DND-41 (cell line): ENCODE measurements around the gene MFGE8.

Source experiments
- ATAC-seq: fragments of 200-7000 bp; cut with Tn5 transposase; 3 replicates; pipeline ENCODE4 v1.9.1; 2021; ENCODE audit warnings: low read depth; ENCODE audit not compliant: insufficient read depth
- DNase-seq: peaks from one replicate; pipeline ENCODE4 v3.0.0-alpha.2; 2020
- H2AFZ ChIP-seq: 2 replicates; pipeline ENCODE4 v1.6.0; 2012; ENCODE audit warnings: low read depth, low read length
- H3K27ac ChIP-seq: 2 replicates; pipeline ENCODE4 v1.5.1; 2012; ENCODE audit warnings: low read length, inconsistent platforms
- H3K27me3 ChIP-seq: fragments of 200-600 bp; sonication (generic); 2 replicates; pipeline ENCODE4 v1.6.0; 2012; ENCODE audit warnings: low read length, mild to moderate bottlenecking, inconsistent platforms; ENCODE audit not compliant: insufficient read depth, poor library complexity
- H3K36me3 ChIP-seq: 2 replicates; pipeline ENCODE4 v1.5.1; 2012; ENCODE audit warnings: low read length, inconsistent platforms; ENCODE audit not compliant: insufficient read depth
- H3K4me1 ChIP-seq: 2 replicates; pipeline ENCODE4 v1.5.1; 2012; ENCODE audit warnings: mild to moderate bottlenecking, low read length; ENCODE audit not compliant: insufficient read depth
- H3K4me2 ChIP-seq: 2 replicates; pipeline ENCODE4 v1.6.0; 2012; ENCODE audit warnings: mild to moderate bottlenecking, moderate library complexity, low read length, inconsistent platforms; ENCODE audit not compliant: insufficient read depth
- H3K4me3 ChIP-seq, 2 experiments: fragments of 200-600 bp in 1 of 2; shearing (Covaris generic) in 1 of 2; 2 replicates each; pipeline ENCODE4 v1.5.1; 2012 to 2016; ENCODE audit warnings: inconsistent platforms in 2 of 2, low read length in 2 of 2, mild to moderate bottlenecking in 2 of 2, low read depth in 1 of 2, moderate library complexity in 1 of 2
- H3K79me2 ChIP-seq: 2 replicates; pipeline ENCODE4 v1.6.0; 2012; ENCODE audit warnings: low read length, inconsistent platforms; ENCODE audit not compliant: insufficient read depth
- H3K9ac ChIP-seq: 2 replicates; pipeline ENCODE4 v1.6.0; 2012; ENCODE audit warnings: low read depth, mild to moderate bottlenecking, inconsistent platforms, low read length, moderate library complexity
- H3K9me3 ChIP-seq: 2 replicates; pipeline ENCODE4 v1.5.1; 2012; ENCODE audit warnings: low read length, moderate library complexity, mild to moderate bottlenecking, inconsistent platforms; ENCODE audit not compliant: insufficient read depth, severe bottlenecking
- H4K20me1 ChIP-seq: 2 replicates; pipeline ENCODE4 v1.6.0; 2012; ENCODE audit warnings: low read length; ENCODE audit not compliant: insufficient read depth
- EZH2 ChIP-seq: IDR thresholded peaks from 3 replicates; pipeline ENCODE4 v1.6.1; 2012; ENCODE audit warnings: borderline replicate concordance, low read depth, mild to moderate bottlenecking, moderate library complexity, low read length, inconsistent platforms; ENCODE audit not compliant: severe bottlenecking
- TF ChIP-seq, protein P1 (sequence below): IDR thresholded peaks from 2 replicates; pipeline ENCODE4 v1.5.1; 2012; ENCODE audit warnings: borderline replicate concordance, low read length, moderate library complexity, mild to moderate bottlenecking; ENCODE audit not compliant: poor library complexity, severe bottlenecking; ENCODE audit errors: extremely low read depth

Gene MFGE8

DNA sequence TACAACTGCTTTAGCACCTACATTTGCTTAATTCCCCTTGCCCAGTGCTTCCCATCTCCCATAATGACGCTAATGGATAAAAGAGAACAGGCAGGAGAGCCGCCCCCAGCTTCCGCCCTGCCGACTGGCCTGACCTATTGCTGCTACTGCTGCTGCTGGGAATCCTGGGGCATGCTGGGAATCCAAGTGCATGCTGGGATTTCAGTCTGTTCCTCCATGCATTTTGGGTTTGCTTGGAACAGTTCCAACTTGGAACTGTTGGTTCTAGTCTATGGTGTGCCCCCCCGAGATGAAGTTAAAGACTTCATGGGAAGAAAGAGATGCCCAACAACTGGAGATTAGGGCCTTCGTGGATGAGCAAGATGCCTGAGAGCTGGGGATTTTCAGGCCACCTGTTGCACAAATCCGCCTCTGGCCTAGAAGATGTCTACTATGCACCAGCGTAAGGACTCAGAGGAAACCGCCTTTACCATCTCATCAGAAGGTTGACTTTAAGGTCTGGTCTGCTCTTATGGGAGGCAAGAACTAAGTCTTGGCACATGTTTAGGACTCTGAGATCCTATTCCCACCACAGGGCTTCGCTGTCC, 46.8 kb downstream of the MFGE8 start:
- no peak overlapping the region for H2AFZ ChIP-seq
- TF ChIP-seq, protein P1, sequence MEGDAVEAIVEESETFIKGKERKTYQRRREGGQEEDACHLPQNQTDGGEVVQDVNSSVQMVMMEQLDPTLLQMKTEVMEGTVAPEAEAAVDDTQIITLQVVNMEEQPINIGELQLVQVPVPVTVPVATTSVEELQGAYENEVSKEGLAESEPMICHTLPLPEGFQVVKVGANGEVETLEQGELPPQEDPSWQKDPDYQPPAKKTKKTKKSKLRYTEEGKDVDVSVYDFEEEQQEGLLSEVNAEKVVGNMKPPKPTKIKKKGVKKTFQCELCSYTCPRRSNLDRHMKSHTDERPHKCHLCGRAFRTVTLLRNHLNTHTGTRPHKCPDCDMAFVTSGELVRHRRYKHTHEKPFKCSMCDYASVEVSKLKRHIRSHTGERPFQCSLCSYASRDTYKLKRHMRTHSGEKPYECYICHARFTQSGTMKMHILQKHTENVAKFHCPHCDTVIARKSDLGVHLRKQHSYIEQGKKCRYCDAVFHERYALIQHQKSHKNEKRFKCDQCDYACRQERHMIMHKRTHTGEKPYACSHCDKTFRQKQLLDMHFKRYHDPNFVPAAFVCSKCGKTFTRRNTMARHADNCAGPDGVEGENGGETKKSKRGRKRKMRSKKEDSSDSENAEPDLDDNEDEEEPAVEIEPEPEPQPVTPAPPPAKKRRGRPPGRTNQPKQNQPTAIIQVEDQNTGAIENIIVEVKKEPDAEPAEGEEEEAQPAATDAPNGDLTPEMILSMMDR: no peak
- no peak for TF ChIP-seq EZH2
- H3K4me1 ChIP-seq: no peaks in the 10 kb centered on the region
- H3K4me3 ChIP-seq: no peak overlapping the region
- ATAC-seq (no peak), DNase-seq (no peak)
- H3K4me2 ChIP-seq: no peak overlapping the region
- H3K27ac ChIP-seq: no peak overlapping the region
- no peak overlapping the region for H3K9ac ChIP-seq
- H3K27me3 ChIP-seq: peaks cover 4% of the 10 kb centered on the region
- no peaks in the 10 kb centered on the region for H3K79me2 ChIP-seq
- H4K20me1 ChIP-seq: no peaks in the 10 kb centered on the region
- no peaks in the 10 kb centered on the region for H3K9me3 ChIP-seq
- no peaks in the 10 kb centered on the region for H3K36me3 ChIP-seq

GRCh38 chr15:88865498-88866099, 47.6 kb downstream of the MFGE8 start:
- no peaks in the 10 kb centered on the region for H3K79me2 ChIP-seq

GRCh38 chr15:88864861-88865497, 48.2 kb downstream of the MFGE8 start:
- ATAC-seq: no peak
- Histone ChIP-seq H4K20me1 (no peaks in the 10 kb centered on the region), H3K4me3 (no peak overlapping the region), H3K9me3 (no peaks in the 10 kb centered on the region), H3K27ac (no peak overlapping the region), H3K79me2 (no peaks in the 10 kb centered on the region), H3K4me1 (no peaks in the 10 kb centered on the region), H3K27me3 (peaks cover 1% of the 10 kb centered on the region), H3K9ac (no peak overlapping the region), H3K4me2 (no peak overlapping the region), H2AFZ (no peak overlapping the region), H3K36me3 (no peaks in the 10 kb centered on the region)
- TF ChIP-seq, protein P1: no peak
- no peak for TF ChIP-seq EZH2
- no peak for DNase-seq

More at GRCh38 chr15:88865498-88866099, 47.6 kb downstream of the MFGE8 start:
- H3K4me1 ChIP-seq: no peaks in the 10 kb centered on the region
- H3K27me3 ChIP-seq: peaks cover 4% of the 10 kb centered on the region
- H3K9me3 ChIP-seq: no peaks in the 10 kb centered on the region
- TF ChIP-seq, protein P1: no peak
- no peak for TF ChIP-seq EZH2
- ATAC-seq: no peak
- DNase-seq: no peak
- no peaks in the 10 kb centered on the region for H3K36me3 ChIP-seq
- H3K4me3 ChIP-seq: no peak overlapping the region
- no peak overlapping the region for H2AFZ ChIP-seq
- H3K27ac ChIP-seq: no peak overlapping the region
- H4K20me1 ChIP-seq: no peaks in the 10 kb centered on the region
- no peak overlapping the region for H3K4me2 ChIP-seq
- H3K9ac ChIP-seq: no peak overlapping the region
